Chondrocyte (in vitro differentiated cells): ENCODE measurements around the gene SCAMP5. TPM values are rescaled to one million over a fixed set of nuclear protein-coding genes. Genes with fewer than 3 reads are reported as not detected.

Experiments
- DNase-seq: peaks from one replicate; pipeline ENCODE4 v3.0.0; 2021; ENCODE audit warnings: mixed read lengths, low spot score
- H3K27ac Mint-ChIP-seq: one replicate; pipeline ENCODE4 v1.8.0; 2021; ENCODE audit warnings: mild to moderate bottlenecking, moderate library complexity, mixed read lengths; ENCODE audit not compliant: unreplicated experiment
- H3K27me3 Mint-ChIP-seq: 2 replicates; pipeline ENCODE4 v1.8.0; 2021; ENCODE audit warnings: low read depth, mixed read lengths
- H3K36me3 Mint-ChIP-seq: 2 replicates; pipeline ENCODE4 v1.8.0; 2021; ENCODE audit warnings: low read depth, mixed read lengths
- H3K4me1 Mint-ChIP-seq: 2 replicates; pipeline ENCODE4 v1.8.0; 2021; ENCODE audit warnings: low read depth, mild to moderate bottlenecking, mixed read lengths
- H3K4me3 Mint-ChIP-seq: one replicate; pipeline ENCODE4 v1.8.0; 2021; ENCODE audit warnings: mild to moderate bottlenecking, moderate library complexity, mixed read lengths; ENCODE audit not compliant: unreplicated experiment
- H3K9me3 Mint-ChIP-seq: 2 replicates; pipeline ENCODE4 v1.8.0; 2021; ENCODE audit warnings: low read depth, mixed read lengths
- CTCF ChIP-seq: fragments of 200-600 bp; sonication (generic); IDR thresholded peaks from 2 replicates; pipeline ENCODE4 v1.5.0; 2021; ENCODE audit warnings: antibody characterized with exemption, mild to moderate bottlenecking, moderate library complexity
- total RNA-seq: library from RNA; stranded (reverse); gene quantifications from 3 replicates; pipeline ENCODE4 v1.2.1, GENCODE V29; 2021

Gene SCAMP5
- total RNA-seq, 1 donor from 2014 or later = 20.6 TPM

GRCh38 chr15:75034615-75035014, 39.3 kb downstream of the SCAMP5 start:
- Mint-ChIP-seq H3K9me3 (no peaks in the 10 kb centered on the region), H3K36me3 (peaks cover 4% of the 10 kb centered on the region), H3K27ac (no peak overlapping the region), H3K4me1 (peaks cover 57% of the 10 kb centered on the region), H3K4me3 (no peak overlapping the region), H3K27me3 (no peaks in the 10 kb centered on the region)
- no peak for DNase-seq
- no peak for TF ChIP-seq CTCF

GRCh38 chr15:75036212-75036616, 40.9 kb downstream of the SCAMP5 start:
- Mint-ChIP-seq H3K27me3 (no peaks in the 10 kb centered on the region), H3K36me3 (peaks cover 4% of the 10 kb centered on the region), H3K4me3 (no peak overlapping the region), H3K9me3 (no peaks in the 10 kb centered on the region), H3K27ac (no peak overlapping the region), H3K4me1 (peaks cover 41% of the 10 kb centered on the region)
- DNase-seq = no peak
- TF ChIP-seq CTCF = no peak

- Mint-ChIP-seq H3K4me3 (no peak overlapping the region), H3K27ac (no peak overlapping the region), H3K36me3 (peaks cover 4% of the 10 kb centered on the region), H3K9me3 (no peaks in the 10 kb centered on the region), H3K4me1 (peaks cover 29% of the 10 kb centered on the region), H3K27me3 (no peaks in the 10 kb centered on the region)
- no peak for TF ChIP-seq CTCF
- no peak for DNase-seq
These were observed 42.3 kb downstream of the SCAMP5 start for GRCh38 chr15:75037685-75038084.

DNA sequence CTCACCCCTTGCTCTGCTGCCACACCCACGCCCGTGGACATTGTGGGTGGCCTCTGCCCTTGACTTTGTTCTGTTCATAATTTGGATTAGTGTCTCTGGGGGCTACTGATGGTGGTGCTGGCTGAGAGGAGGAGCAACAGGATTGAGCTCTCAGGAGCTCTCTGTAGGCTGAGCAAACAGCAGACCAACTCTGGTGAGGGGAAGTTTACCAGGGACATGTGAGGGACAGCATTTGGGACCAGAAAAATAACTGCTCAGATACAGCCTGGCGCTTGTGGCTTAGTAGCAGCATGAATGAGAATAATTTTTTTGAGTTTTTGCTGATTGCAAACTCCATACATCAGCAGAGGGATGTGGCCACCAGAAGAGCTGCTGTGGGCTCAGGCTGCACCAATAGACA, 42.9 kb downstream of the SCAMP5 start:
- no peaks in the 10 kb centered on the region for H3K9me3 Mint-ChIP-seq
- no peak overlapping the region for H3K27ac Mint-ChIP-seq
- TF ChIP-seq CTCF = no peak

DNA sequence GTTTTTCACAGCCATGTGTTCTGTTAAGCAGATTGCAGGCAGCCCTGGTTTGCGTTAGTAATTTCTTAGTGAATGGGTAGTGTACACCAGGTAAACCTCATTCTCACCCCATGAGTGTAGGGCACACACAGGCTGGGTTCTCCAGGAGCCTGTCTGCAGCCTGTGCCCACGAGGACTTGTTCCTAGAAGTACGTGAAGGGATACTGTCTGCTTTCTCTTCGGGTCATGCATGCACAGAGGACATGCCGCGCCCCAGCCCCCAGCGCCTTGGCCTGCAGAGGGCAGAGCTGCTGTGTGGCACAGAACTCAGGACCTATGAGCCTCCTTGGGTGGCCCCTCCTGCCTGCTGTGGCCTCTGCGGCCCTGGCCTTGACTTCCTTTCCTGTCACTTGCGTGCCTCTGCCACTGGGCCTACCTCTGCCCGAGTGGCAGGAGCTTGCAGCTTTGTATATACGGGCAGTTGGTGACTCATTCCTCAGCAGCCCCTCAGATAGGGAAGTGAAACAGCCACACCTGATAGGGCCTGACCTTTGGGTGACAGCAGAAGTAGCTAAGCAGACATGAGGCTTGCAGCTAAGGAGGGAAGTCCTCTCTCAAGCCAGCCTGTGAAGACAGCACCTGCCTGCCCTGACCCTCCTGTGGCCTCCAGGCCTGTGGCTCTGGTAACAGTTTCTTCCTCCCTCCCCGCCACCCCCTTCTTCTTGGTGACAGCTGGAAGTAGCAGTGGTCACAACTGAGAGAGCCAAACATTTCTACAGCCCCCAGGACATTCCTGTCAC, 47.6 kb downstream of the SCAMP5 start:
- peak overlapping the region; percentile 2 for H3K4me3 Mint-ChIP-seq
- H3K27ac Mint-ChIP-seq = peak overlapping the region; percentile 98
- peaks cover 63% of the 10 kb centered on the region for H3K4me1 Mint-ChIP-seq
- peak; percentile 63 for TF ChIP-seq CTCF
- no peaks in the 10 kb centered on the region for H3K27me3 Mint-ChIP-seq
- DNase-seq = no peak
- H3K9me3 Mint-ChIP-seq = no peaks in the 10 kb centered on the region
- peaks cover 2% of the 10 kb centered on the region for H3K36me3 Mint-ChIP-seq

More for the DNA sequence above, 42.9 kb downstream of the SCAMP5 start:
- Mint-ChIP-seq H3K4me3 (no peak overlapping the region), H3K27me3 (no peaks in the 10 kb centered on the region), H3K36me3 (peaks cover 4% of the 10 kb centered on the region), H3K4me1 (peaks cover 30% of the 10 kb centered on the region)
- DNase-seq = no peak
